ENCODE measurements around the gene HOXD10. TPM values are rescaled to one million over a fixed set of nuclear protein-coding genes. Genes with fewer than 3 reads are reported as not detected.
A peak's percentile ranks its signal among the peaks of the same experiment; 100 is the strongest.

HOXD10 gene
- total and polyA plus RNA-seq, 9 donors = 0.38 to 8.1 (median 1.1) TPM

- Histone ChIP-seq H3K4me1 (ENCODE audit: insufficient read depth) (peaks cover 17% of the 10 kb centered on the region), H3K27me3 (no peaks in the 10 kb centered on the region), H3K36me3 (no peaks in the 10 kb centered on the region), H3K9me3 (no peaks in the 10 kb centered on the region), H3K4me3 (peak overlapping the region; percentile 55), H3K27ac (peak overlapping the region; percentile 94 to 99)
- WGBS, 3 donors = 1% methylated on average over 48 to 100 of the region's 100 CpGs
- intact Hi-C loops (cut with DNase I) = loop anchor here in 1 of 4 donors (2.0 to 10.0 kb wide), 2 partner anchors 506 to 1134 kb away; partner anchors contain the start of gene NFE2L2
- TF ChIP-seq EP300 (IDR thresholded peaks at IDR 0.05) (no peak), CTCF (IDR thresholded peaks at IDR 0.05) (peak in 1 of 3 donors; percentile 9), POLR2A (IDR thresholded peaks at IDR 0.05) (peak; percentile 62)
- DNase-seq = peak; percentile 78 to 83 (median 81)
Observed at GRCh38 chr2:176130147-176130956, 13.8 kb downstream of the HOXD10 start.

- no peaks in the 10 kb centered on the region for H3K27me3 ChIP-seq
- H3K9me3 ChIP-seq = no peaks in the 10 kb centered on the region
- DNase-seq = no peak
- no peaks in the 10 kb centered on the region for H3K36me3 ChIP-seq
- H3K27ac ChIP-seq = peak overlapping the region; percentile 94 to 99
- H3K4me3 ChIP-seq = peak overlapping the region; percentile 55
- WGBS, 3 donors = 7 to 12% (median 8%) methylated on average over 15 of the region's 15 CpGs
- peaks cover 17% of the 10 kb centered on the region for H3K4me1 ChIP-seq (ENCODE audit: insufficient read depth)
- intact Hi-C loops (cut with DNase I) = loop anchor here in 1 of 4 donors (2.0 to 10.0 kb wide), 2 partner anchors 506 to 1134 kb away; partner anchors contain the start of gene NFE2L2
- no peak for TF ChIP-seq CTCF (IDR thresholded peaks at IDR 0.05)
- no peak for TF ChIP-seq EP300 (IDR thresholded peaks at IDR 0.05)
- no peak for TF ChIP-seq POLR2A (IDR thresholded peaks at IDR 0.05)
Observed at GRCh38 chr2:176130957-176131847, 14.6 kb downstream of the HOXD10 start.

- TF ChIP-seq POLR2A (IDR thresholded peaks at IDR 0.05) = no peak
- TF ChIP-seq EP300 (IDR thresholded peaks at IDR 0.05) = no peak
- TF ChIP-seq CTCF (IDR thresholded peaks at IDR 0.05) = no peak
- no peak for DNase-seq
- H3K36me3 ChIP-seq = no peaks in the 10 kb centered on the region
- intact Hi-C loops (cut with DNase I) = loop anchor here in 1 of 4 donors (2.0 to 10.0 kb wide), 2 partner anchors 505 to 1133 kb away; partner anchors contain the start of gene NFE2L2
- no peaks in the 10 kb centered on the region for H3K9me3 ChIP-seq
- H3K27me3 ChIP-seq = no peaks in the 10 kb centered on the region
- H3K4me1 ChIP-seq (ENCODE audit: insufficient read depth) = peaks cover 17% of the 10 kb centered on the region
- H3K27ac ChIP-seq = peak overlapping the region; percentile 10 to 99
- WGBS, 3 donors = 9 to 22% (median 16%) methylated on average over 4 of the region's 4 CpGs
- peak overlapping the region; percentile 55 for H3K4me3 ChIP-seq
Observed at GRCh38 chr2:176131848-176132158, 15.2 kb downstream of the HOXD10 start.

Measured in ovary (tissue), 9 donors.